ENCODE results near the gene FBXW12.

GRCh38 chr3:48400824-48401433 is 28.9 kb downstream of the FBXW12 start:
- TF ChIP-seq TAF1 (IDR thresholded peaks at IDR 0.05; ENCODE audit: low read depth) (no peak), CTCF (IDR thresholded peaks at IDR 0.05; ENCODE audit: poor library complexity, severe bottlenecking) (peak; percentile 74), EZH2 (IDR thresholded peaks at IDR 0.05; ENCODE audit: borderline replicate concordance, insufficient read depth, low read length, poor library complexity, severe bottlenecking) (no peak), RAD21 (conservative IDR thresholded peaks at IDR 0.05) (peak; percentile 67), POLR2AphosphoS5 (IDR thresholded peaks at IDR 0.05) (no peak), SMC3 (conservative IDR thresholded peaks at IDR 0.05; ENCODE audit: poor library complexity) (peak; percentile 65), EP300 (conservative IDR thresholded peaks at IDR 0.05; ENCODE audit: poor library complexity, severe bottlenecking) (no peak), MXI1 (conservative IDR thresholded peaks at IDR 0.05; ENCODE audit: poor library complexity, severe bottlenecking) (no peak)
- TF ChIP-seq, protein P1, sequence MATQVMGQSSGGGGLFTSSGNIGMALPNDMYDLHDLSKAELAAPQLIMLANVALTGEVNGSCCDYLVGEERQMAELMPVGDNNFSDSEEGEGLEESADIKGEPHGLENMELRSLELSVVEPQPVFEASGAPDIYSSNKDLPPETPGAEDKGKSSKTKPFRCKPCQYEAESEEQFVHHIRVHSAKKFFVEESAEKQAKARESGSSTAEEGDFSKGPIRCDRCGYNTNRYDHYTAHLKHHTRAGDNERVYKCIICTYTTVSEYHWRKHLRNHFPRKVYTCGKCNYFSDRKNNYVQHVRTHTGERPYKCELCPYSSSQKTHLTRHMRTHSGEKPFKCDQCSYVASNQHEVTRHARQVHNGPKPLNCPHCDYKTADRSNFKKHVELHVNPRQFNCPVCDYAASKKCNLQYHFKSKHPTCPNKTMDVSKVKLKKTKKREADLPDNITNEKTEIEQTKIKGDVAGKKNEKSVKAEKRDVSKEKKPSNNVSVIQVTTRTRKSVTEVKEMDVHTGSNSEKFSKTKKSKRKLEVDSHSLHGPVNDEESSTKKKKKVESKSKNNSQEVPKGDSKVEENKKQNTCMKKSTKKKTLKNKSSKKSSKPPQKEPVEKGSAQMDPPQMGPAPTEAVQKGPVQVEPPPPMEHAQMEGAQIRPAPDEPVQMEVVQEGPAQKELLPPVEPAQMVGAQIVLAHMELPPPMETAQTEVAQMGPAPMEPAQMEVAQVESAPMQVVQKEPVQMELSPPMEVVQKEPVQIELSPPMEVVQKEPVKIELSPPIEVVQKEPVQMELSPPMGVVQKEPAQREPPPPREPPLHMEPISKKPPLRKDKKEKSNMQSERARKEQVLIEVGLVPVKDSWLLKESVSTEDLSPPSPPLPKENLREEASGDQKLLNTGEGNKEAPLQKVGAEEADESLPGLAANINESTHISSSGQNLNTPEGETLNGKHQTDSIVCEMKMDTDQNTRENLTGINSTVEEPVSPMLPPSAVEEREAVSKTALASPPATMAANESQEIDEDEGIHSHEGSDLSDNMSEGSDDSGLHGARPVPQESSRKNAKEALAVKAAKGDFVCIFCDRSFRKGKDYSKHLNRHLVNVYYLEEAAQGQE (IDR thresholded peaks at IDR 0.05; ENCODE audit: borderline replicate concordance) = no peak
